Panc1 (cell line): ENCODE measurements around the gene YPEL3. TPM values are rescaled to one million over a fixed set of nuclear protein-coding genes. Genes with fewer than 3 reads are reported as not detected.

Experiments
- ATAC-seq: fragments of 200-7000 bp; cut with Tn5 transposase; 2 replicates; pipeline ENCODE4 v1.9.1; 2020; ENCODE audit warnings: mild to moderate bottlenecking, moderate library complexity
- BruUV-seq: library from RNA; stranded (reverse); fragments of 400-500 nt; replicated peaks from 2 replicates; lab custom pipeline; 2021; lab: Mats Ljungman, UMichigan
- CTCF ChIA-PET: fragments of 300-600 bp; sonication (Branson Sonifier 250); formaldehyde crosslinking; loops from one replicate; lab custom pipeline; 2022; ENCODE audit warnings: antibody characterized with exemption; lab: Charles Lee
- POLR2A ChIA-PET: fragments of 300-600 bp; sonication (Branson Sonifier 250); formaldehyde crosslinking; loops from one replicate; lab custom pipeline; 2022; ENCODE audit warnings: antibody characterized with exemption; lab: Charles Lee
- DNase-seq: peaks from one replicate; pipeline ENCODE4 v3.0.0-alpha.2; 2010; ENCODE audit warnings: low read depth, low spot score
- H3K27ac ChIP-seq: 2 replicates; pipeline ENCODE4 v1.5.1; 2011; ENCODE audit warnings: mild to moderate bottlenecking, low read length, inconsistent platforms
- H3K27me3 ChIP-seq: fragments of 200-500 bp; sonication (Bioruptor generic); 2 replicates; pipeline ENCODE4 v1.6.0; 2014; ENCODE audit warnings: low read length, inconsistent platforms; ENCODE audit not compliant: control insufficient read depth, insufficient read depth
- H3K36me3 ChIP-seq: fragments of 200-500 bp; sonication (Bioruptor generic); 2 replicates; pipeline ENCODE4 v1.5.1; 2014; ENCODE audit warnings: inconsistent platforms, mild to moderate bottlenecking, low read length, moderate library complexity; ENCODE audit not compliant: control insufficient read depth, insufficient read depth
- H3K4me1 ChIP-seq: 2 replicates; pipeline ENCODE4 v1.5.1; 2011; ENCODE audit warnings: inconsistent platforms, mild to moderate bottlenecking, low read length, moderate library complexity; ENCODE audit not compliant: control insufficient read depth, insufficient read depth
- H3K4me3 ChIP-seq, 2 experiments: 2 replicates each; pipeline ENCODE4 v1.5.1; 2011 to 2012; ENCODE audit warnings: low read depth in 2 of 2, low read length in 2 of 2, mild to moderate bottlenecking in 2 of 2, inconsistent platforms in 1 of 2, moderate library complexity in 1 of 2
- H3K9me3 ChIP-seq: fragments of 200-500 bp; sonication (Bioruptor generic); 2 replicates; pipeline ENCODE4 v1.5.1; 2014; ENCODE audit warnings: low read depth, mild to moderate bottlenecking, inconsistent platforms, low read length, moderate library complexity; ENCODE audit not compliant: control insufficient read depth, insufficient read depth
- POLR2AphosphoS5 ChIP-seq: IDR thresholded peaks from 2 replicates; pipeline ENCODE4 v1.6.1; 2012; ENCODE audit warnings: mild to moderate bottlenecking, low read depth, low read length, moderate library complexity
- SIN3A ChIP-seq: IDR thresholded peaks from 2 replicates; pipeline ENCODE4 v1.6.1; 2012; ENCODE audit warnings: low read depth, mild to moderate bottlenecking, low read length, moderate library complexity, borderline replicate concordance; ENCODE audit not compliant: insufficient read depth
- TCF7L2 ChIP-seq: IDR thresholded peaks from 2 replicates; pipeline ENCODE4 v1.6.1; 2011; ENCODE audit warnings: mild to moderate bottlenecking, low read depth, low read length, inconsistent platforms
- in situ Hi-C: cut with HindIII; loops from 2 replicates; pipeline ENCODE4 v1.10.0; 2016; ENCODE audit warnings: low sequenced_read_pairs, low pct_unique_long_range_greater_than_20kb
- intact Hi-C: fragments of 100-400 bp; cut with micrococcal nuclease; formaldehyde crosslinking; loops from one replicate; pipeline ENCODE4 v1.10.0; 2022; ENCODE audit not compliant: unreplicated experiment
- total RNA-seq: library from RNA; stranded (reverse); gene quantifications from one replicate; pipeline ENCODE4 v1.2.1, GENCODE V29; 2021; ENCODE audit not compliant: unreplicated experiment
- TF ChIP-seq, protein P1 (sequence below), 2 experiments: IDR thresholded peaks; 2 replicates each; pipeline ENCODE4 v1.6.1; 2011 to 2012; ENCODE audit warnings: low read depth in 2 of 2, control low read depth in 1 of 2, low read length in 1 of 2, mild to moderate bottlenecking in 1 of 2, moderate library complexity in 1 of 2; ENCODE audit not compliant: insufficient read depth in 1 of 2
- TF ChIP-seq, protein P2 (sequence below): fragments of 450-650 bp; IDR thresholded peaks from 2 replicates; pipeline ENCODE4 v1.5.1; 2017; ENCODE audit warnings: mild to moderate bottlenecking

The YPEL3 gene
- total RNA-seq, 1 experiment from 2014 or later = 0.69 TPM

DNA sequence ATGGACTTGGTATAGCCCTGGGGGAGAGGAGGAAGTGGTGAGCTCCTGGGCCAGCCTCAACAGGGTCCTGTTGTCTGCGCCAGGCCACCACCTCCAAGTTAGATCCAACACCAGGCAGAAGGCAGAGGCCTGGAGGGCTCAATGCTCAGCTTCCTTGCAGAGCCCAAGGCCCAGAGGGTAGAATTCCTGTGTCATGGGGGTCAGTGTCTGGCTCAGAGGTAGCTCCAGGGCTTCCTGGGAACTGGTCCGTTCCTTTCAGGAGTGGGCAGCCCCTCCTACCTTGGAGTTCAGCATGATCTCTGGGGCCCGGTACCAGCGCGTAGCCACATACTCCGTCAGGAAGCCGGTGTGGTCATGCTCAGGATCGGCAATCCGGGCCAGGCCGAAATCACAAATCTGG is 21.8 kb upstream of the YPEL3 start:
- H3K9me3 ChIP-seq = no peaks in the 10 kb centered on the region
- in situ Hi-C loops (no loop called here), intact Hi-C loops (no loop called here)
- no peaks in the 10 kb centered on the region; the same call in 1 of the 2 replicates for H3K36me3 ChIP-seq
- TF ChIP-seq POLR2AphosphoS5 (no peak), SIN3A (no peak), TCF7L2 (no peak)
- TF ChIP-seq, protein P1, sequence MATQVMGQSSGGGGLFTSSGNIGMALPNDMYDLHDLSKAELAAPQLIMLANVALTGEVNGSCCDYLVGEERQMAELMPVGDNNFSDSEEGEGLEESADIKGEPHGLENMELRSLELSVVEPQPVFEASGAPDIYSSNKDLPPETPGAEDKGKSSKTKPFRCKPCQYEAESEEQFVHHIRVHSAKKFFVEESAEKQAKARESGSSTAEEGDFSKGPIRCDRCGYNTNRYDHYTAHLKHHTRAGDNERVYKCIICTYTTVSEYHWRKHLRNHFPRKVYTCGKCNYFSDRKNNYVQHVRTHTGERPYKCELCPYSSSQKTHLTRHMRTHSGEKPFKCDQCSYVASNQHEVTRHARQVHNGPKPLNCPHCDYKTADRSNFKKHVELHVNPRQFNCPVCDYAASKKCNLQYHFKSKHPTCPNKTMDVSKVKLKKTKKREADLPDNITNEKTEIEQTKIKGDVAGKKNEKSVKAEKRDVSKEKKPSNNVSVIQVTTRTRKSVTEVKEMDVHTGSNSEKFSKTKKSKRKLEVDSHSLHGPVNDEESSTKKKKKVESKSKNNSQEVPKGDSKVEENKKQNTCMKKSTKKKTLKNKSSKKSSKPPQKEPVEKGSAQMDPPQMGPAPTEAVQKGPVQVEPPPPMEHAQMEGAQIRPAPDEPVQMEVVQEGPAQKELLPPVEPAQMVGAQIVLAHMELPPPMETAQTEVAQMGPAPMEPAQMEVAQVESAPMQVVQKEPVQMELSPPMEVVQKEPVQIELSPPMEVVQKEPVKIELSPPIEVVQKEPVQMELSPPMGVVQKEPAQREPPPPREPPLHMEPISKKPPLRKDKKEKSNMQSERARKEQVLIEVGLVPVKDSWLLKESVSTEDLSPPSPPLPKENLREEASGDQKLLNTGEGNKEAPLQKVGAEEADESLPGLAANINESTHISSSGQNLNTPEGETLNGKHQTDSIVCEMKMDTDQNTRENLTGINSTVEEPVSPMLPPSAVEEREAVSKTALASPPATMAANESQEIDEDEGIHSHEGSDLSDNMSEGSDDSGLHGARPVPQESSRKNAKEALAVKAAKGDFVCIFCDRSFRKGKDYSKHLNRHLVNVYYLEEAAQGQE (IDR thresholded peaks at IDR 0.05; ENCODE audit: insufficient read depth in 1 of 2, low read depth in 2 of 2, low read length in 1 of 2) = no peak
- H3K4me3 ChIP-seq = no peak overlapping the region
- H3K27ac ChIP-seq = no peak overlapping the region
- no peak for DNase-seq
- no peaks in the 10 kb centered on the region for H3K27me3 ChIP-seq
- no TSS peak for BruUV-seq
- H3K4me1 ChIP-seq = peaks cover 9% of the 10 kb centered on the region
- ATAC-seq = no peak
- ChIA-PET CTCF (interaction anchor here (1.4 kb wide), 1 partner anchor 27 kb away, joined by 3 read pairs; no protein-coding TSS in a partner anchor), POLR2A (no interaction called here)

DNA sequence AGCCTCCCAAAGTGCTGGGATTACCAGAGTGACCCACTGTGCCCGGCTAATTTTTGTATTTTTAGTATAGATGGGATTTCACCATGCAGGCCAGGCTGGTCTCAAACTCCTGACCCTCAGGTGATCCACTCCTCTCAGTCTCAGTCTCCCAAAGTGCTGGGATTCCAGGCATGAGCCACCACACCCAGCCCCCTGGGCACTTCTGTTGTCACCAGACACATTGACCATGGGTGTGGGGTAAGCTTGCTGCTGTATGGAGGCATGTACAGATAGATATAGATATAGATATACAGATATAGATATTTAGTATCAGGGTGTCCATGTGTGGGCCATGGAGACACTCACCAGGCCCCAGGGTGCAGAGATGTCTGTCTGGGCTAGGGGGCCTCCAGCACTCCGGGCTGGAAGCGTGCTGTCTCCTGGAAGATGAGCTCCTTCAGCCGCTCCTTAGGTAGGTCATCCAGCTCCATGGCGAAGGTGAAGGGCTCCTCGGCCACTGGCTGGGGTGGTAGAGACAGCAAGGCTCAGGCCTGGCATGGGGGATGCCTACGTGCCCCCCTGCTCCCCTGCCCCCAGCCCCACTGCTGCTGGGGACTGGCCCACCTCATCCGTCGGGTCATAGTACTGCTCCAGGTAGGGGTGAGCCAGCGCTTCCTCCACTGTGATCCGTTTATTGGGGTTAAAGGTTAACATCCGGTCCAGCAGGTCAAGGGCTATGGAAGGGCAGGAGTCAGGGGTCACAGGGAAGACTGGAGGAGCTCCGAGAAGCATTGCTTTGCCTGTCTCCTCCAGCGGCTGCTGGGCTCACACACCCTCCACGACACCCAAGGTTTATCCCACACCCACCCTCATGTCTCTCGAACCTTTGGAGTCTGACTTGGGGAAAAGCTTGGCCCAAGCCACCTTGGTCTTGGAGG is 20.5 kb upstream of the YPEL3 start:
- ChIA-PET POLR2A (no interaction called here), CTCF (interaction anchor here (0.5 to 0.6 kb wide), 4 partner anchors 43 to 274 kb away, joined by 3 to 4 read pairs (median 4); no protein-coding TSS in a partner anchor)
- BruUV-seq = no TSS peak
- Histone ChIP-seq H3K27ac (no peak overlapping the region), H3K9me3 (no peaks in the 10 kb centered on the region), H3K36me3 (no peaks in the 10 kb centered on the region), H3K4me1 (no peaks in the 10 kb centered on the region; the same call in 1 of the 2 replicates), H3K4me3 (no peak overlapping the region), H3K27me3 (no peaks in the 10 kb centered on the region)
- DNase-seq (no peak), ATAC-seq (no peak)
- intact Hi-C loops (no loop called here), in situ Hi-C loops (no loop called here)
- TF ChIP-seq, protein P1 (IDR thresholded peaks at IDR 0.05; ENCODE audit: insufficient read depth in 1 of 2, low read depth in 2 of 2, low read length in 1 of 2) = no peak
- TF ChIP-seq, protein P2, sequence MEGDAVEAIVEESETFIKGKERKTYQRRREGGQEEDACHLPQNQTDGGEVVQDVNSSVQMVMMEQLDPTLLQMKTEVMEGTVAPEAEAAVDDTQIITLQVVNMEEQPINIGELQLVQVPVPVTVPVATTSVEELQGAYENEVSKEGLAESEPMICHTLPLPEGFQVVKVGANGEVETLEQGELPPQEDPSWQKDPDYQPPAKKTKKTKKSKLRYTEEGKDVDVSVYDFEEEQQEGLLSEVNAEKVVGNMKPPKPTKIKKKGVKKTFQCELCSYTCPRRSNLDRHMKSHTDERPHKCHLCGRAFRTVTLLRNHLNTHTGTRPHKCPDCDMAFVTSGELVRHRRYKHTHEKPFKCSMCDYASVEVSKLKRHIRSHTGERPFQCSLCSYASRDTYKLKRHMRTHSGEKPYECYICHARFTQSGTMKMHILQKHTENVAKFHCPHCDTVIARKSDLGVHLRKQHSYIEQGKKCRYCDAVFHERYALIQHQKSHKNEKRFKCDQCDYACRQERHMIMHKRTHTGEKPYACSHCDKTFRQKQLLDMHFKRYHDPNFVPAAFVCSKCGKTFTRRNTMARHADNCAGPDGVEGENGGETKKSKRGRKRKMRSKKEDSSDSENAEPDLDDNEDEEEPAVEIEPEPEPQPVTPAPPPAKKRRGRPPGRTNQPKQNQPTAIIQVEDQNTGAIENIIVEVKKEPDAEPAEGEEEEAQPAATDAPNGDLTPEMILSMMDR = no peak
- no peak for TF ChIP-seq POLR2AphosphoS5
- no peak for TF ChIP-seq SIN3A
- TF ChIP-seq TCF7L2 = no peak
